ENCODE measurements around the gene SCARB1.

DNA sequence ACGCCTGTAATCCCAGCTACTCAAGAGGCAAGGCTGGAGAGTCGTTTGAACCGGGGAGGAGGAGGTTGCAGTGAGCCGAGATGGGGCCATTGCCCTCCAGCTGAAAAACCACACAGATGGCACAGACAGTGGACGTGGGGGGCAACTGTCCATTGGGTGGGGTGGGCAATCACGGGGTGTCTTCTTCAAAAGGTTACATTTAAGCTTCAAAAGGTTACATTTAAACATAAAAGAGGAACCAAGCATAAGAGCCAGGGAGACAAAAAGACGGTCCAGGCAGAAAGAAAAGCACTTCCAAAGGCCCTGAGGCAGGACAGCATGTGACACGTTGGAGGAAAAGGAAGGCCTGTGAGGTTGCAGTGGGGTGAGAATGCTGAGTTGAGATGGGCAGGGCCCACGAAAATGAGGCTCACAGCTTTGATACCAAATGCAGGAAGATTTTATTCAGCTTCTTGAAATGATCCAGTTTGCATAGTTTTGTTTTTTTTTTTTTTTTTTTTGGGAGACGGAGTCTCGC is 10.7 kb downstream of the SCARB1 start:
- TF ChIP-seq, protein P1, sequence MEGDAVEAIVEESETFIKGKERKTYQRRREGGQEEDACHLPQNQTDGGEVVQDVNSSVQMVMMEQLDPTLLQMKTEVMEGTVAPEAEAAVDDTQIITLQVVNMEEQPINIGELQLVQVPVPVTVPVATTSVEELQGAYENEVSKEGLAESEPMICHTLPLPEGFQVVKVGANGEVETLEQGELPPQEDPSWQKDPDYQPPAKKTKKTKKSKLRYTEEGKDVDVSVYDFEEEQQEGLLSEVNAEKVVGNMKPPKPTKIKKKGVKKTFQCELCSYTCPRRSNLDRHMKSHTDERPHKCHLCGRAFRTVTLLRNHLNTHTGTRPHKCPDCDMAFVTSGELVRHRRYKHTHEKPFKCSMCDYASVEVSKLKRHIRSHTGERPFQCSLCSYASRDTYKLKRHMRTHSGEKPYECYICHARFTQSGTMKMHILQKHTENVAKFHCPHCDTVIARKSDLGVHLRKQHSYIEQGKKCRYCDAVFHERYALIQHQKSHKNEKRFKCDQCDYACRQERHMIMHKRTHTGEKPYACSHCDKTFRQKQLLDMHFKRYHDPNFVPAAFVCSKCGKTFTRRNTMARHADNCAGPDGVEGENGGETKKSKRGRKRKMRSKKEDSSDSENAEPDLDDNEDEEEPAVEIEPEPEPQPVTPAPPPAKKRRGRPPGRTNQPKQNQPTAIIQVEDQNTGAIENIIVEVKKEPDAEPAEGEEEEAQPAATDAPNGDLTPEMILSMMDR (IDR thresholded peaks at IDR 0.05) = no peak
- no peak for TF ChIP-seq POLR2A (IDR thresholded peaks at IDR 0.05)

All from lower leg skin (tissue), 3 donors.